GM18508 (cell line): ENCODE results near the gene MGAT1.
"Not testable (repeated sequence)": the region's sequence is repeated elsewhere in the genome, so short reads cannot be mapped to it uniquely, and the experiment has no call there.

Experiments used
- ATAC-seq: cut with Tn5 transposase; IDR thresholded peaks from one replicate; pipeline ENCODE4 v1.9.1; 2021; ENCODE audit warnings: moderate number of reproducible peaks; ENCODE audit not compliant: insufficient read depth, unreplicated experiment

MGAT1 gene

GRCh38 chr5:180802325-180803180, at the start of gene MGAT1:
Gene MGAT1 (minus strand): TSS chr5:180802806. CDS start chr5:180792971, 9,835 bp downstream.
- ATAC-seq, result no peak

GRCh38 chr5:180850434-180851078, 48.0 kb upstream of the MGAT1 start:
- no peak for ATAC-seq

GRCh38 chr5:180849827-180850226, 47.2 kb upstream of the MGAT1 start:
- ATAC-seq, result no peak

GRCh38 chr5:180848878-180849277, 46.3 kb upstream of the MGAT1 start:
- ATAC-seq, result no peak

GRCh38 chr5:180848265-180848664, 45.7 kb upstream of the MGAT1 start:
- no peak for ATAC-seq

- no peak for ATAC-seq
These were observed 44.4 kb upstream of the MGAT1 start for GRCh38 chr5:180847026-180847425.

GRCh38 chr5:180844858-180845257, 42.3 kb upstream of the MGAT1 start:
- no peak for ATAC-seq

- no peak for ATAC-seq
These were observed 41.8 kb upstream of the MGAT1 start for GRCh38 chr5:180844432-180844831.

- no peak for ATAC-seq
These were observed 37.3 kb upstream of the MGAT1 start for GRCh38 chr5:180839935-180840334.

GRCh38 chr5:180839227-180839626, 36.6 kb upstream of the MGAT1 start:
- ATAC-seq, result no peak

- ATAC-seq, result no peak
These were observed 34.9 kb upstream of the MGAT1 start for GRCh38 chr5:180837478-180837877.

- no peak for ATAC-seq
These were observed 30.0 kb upstream of the MGAT1 start for GRCh38 chr5:180832638-180833068.

GRCh38 chr5:180831139-180832093, 28.8 kb upstream of the MGAT1 start:
- peak; percentile 39 for ATAC-seq

GRCh38 chr5:180830253-180831138, 27.9 kb upstream of the MGAT1 start:
- peak; percentile 23 for ATAC-seq

GRCh38 chr5:180829726-180830125, 27.1 kb upstream of the MGAT1 start:
- ATAC-seq, result no peak

GRCh38 chr5:180828756-180829531, 26.3 kb upstream of the MGAT1 start:
- ATAC-seq, result not testable (repeated sequence)

GRCh38 chr5:180827374-180827773, 24.8 kb upstream of the MGAT1 start:
- ATAC-seq, result not testable (repeated sequence)

- ATAC-seq, result no peak
These were observed 23.3 kb upstream of the MGAT1 start for GRCh38 chr5:180825768-180826525.
